Esophagus squamous epithelium (tissue), 5 donors: ENCODE data around the gene NF2. TPM values are rescaled to one million over a fixed set of nuclear protein-coding genes. Genes with fewer than 3 reads are reported as not detected.

Experiments
- DNase-seq: peaks from one replicate; lab custom pipeline; 2025; lab: John Stamatoyannopoulos, UW
- H3K27ac ChIP-seq, 4 donors: fragments of 200-600 bp; sonication (generic); one replicate each; pipeline ENCODE4 v1.5.1; 2016 to 2019; ENCODE audit warnings: mild to moderate bottlenecking in 1 of 4
- H3K27me3 ChIP-seq, 4 donors: fragments of 200-600 bp; sonication (generic); 1 replicate in 3 of 4; 2 replicates in 1 of 4; pipeline versions ENCODE4 v1.5.1 to v1.6.0; 2017 to 2021; ENCODE audit warnings: antibody characterized with exemption in 1 of 4
- H3K36me3 ChIP-seq, 3 donors: fragments of 200-600 bp; sonication (generic); one replicate each; pipeline ENCODE4 v1.5.1; 2016 to 2019
- H3K4me1 ChIP-seq, 3 donors: fragments of 200-600 bp; sonication (generic); one replicate each; pipeline ENCODE4 v1.5.1; 2017 to 2019
- H3K4me3 ChIP-seq, 4 donors: fragments of 200-600 bp; sonication (generic); 1 replicate in 3 of 4; 2 replicates in 1 of 4; pipeline ENCODE4 v1.5.1; 2016 to 2019; ENCODE audit warnings: mild to moderate bottlenecking in 2 of 4, moderate library complexity in 1 of 4
- H3K9me3 ChIP-seq, 3 donors: fragments of 200-600 bp; sonication (generic); one replicate each; pipeline ENCODE4 v1.5.1; 2016 to 2019
- CTCF ChIP-seq, 6 experiments: fragments of 450-650 bp in 4 of 6; fragments of 200-600 bp in 2 of 6; sonication (generic) in 2 of 6; IDR thresholded peaks; one replicate each; pipeline ENCODE4 v1.5.1; 2016 to 2019; ENCODE audit warnings: antibody characterized with exemption in 6 of 6, mild to moderate bottlenecking in 4 of 6, moderate library complexity in 4 of 6
- POLR2A ChIP-seq, 4 donors: fragments of 450-650 bp; IDR thresholded peaks; one replicate each; pipeline ENCODE4 v1.6.1; 2017; ENCODE audit warnings: antibody characterized with exemption in 4 of 4, mild to moderate bottlenecking in 4 of 4, moderate library complexity in 3 of 4
- WGBS, 2 donors: methylation state at CpG; one replicate each; pipeline ENCODE4 v1.1.5; 2018; 5-methylcytosine and 5-hydroxymethylcytosine counted together
- intact Hi-C: fragments of 100-400 bp; cut with DNase I; formaldehyde crosslinking; loops from one replicate; pipeline ENCODE4 v1.15.0; 2022
- total RNA-seq, 4 donors: library from RNA; depleted of rRNA; stranded (reverse); fragments of >200 nt; gene quantifications; one replicate each; pipeline ENCODE4 v1.1.0, GENCODE V29; 2016
- donor health status: DM: yes; HTN: yes; CAD: no.

Gene NF2
- total RNA-seq, 4 donors from 2014 or later: 25.8 to 45.3 (median 34.1) TPM

- Histone ChIP-seq H3K4me3 (no peak overlapping the region), H3K4me1 (peaks cover 0 to 36% (median 4%) of the 10 kb centered on the region in 3 donors), H3K9me3 (no peaks in the 10 kb centered on the region), H3K36me3 (no peaks in the 10 kb centered on the region), H3K27me3 (peaks cover 0 to 97% (median 2%) of the 10 kb centered on the region in 4 donors), H3K27ac (no peak overlapping the region)
- WGBS, 2 donors: 0 to 25% methylated on average over 1 to 8 of the region's 14 CpGs
- no peak for DNase-seq
- TF ChIP-seq CTCF (IDR thresholded peaks at IDR 0.05): no peak
- TF ChIP-seq POLR2A (IDR thresholded peaks at IDR 0.05): no peak
- intact Hi-C loops: no loop called here
Observed at GRCh38 chr22:29704528-29705285, 101.3 kb downstream of the NF2 start.

- WGBS, 2 donors: 80% methylated on average over 2 of the region's 7 CpGs; no CpG with 5 or more reads in 1 of the 2 donors
- no peak for TF ChIP-seq POLR2A (IDR thresholded peaks at IDR 0.05)
- TF ChIP-seq CTCF (IDR thresholded peaks at IDR 0.05): no peak
- intact Hi-C loops: no loop called here
Observed at GRCh38 chr22:29705651-29706050, 102.2 kb downstream of the NF2 start.

GRCh38 chr22:29706486-29706885, 103.1 kb downstream of the NF2 start:
- H3K9me3 ChIP-seq: no peaks in the 10 kb centered on the region
- peaks cover 0 to 24% (median 0%) of the 10 kb centered on the region in 3 donors for H3K4me1 ChIP-seq
- peaks cover 0 to 98% (median 2%) of the 10 kb centered on the region in 4 donors for H3K27me3 ChIP-seq
- H3K27ac ChIP-seq: no peak overlapping the region
- intact Hi-C loops: no loop called here
- no peak overlapping the region for H3K4me3 ChIP-seq
- TF ChIP-seq POLR2A (IDR thresholded peaks at IDR 0.05) (no peak), CTCF (IDR thresholded peaks at IDR 0.05) (no peak)
- WGBS, 2 donors: 19 to 60% methylated on average over 1 to 5 of the region's 9 CpGs
- no peak for DNase-seq
- no peaks in the 10 kb centered on the region for H3K36me3 ChIP-seq

More at GRCh38 chr22:29705651-29706050, 102.2 kb downstream of the NF2 start:
- no peak for DNase-seq
- no peak overlapping the region for H3K4me3 ChIP-seq
- no peaks in the 10 kb centered on the region for H3K9me3 ChIP-seq
- peaks cover 0 to 32% (median 3%) of the 10 kb centered on the region in 3 donors for H3K4me1 ChIP-seq
- no peaks in the 10 kb centered on the region for H3K36me3 ChIP-seq
- peaks cover 0 to 97% (median 2%) of the 10 kb centered on the region in 4 donors for H3K27me3 ChIP-seq
- H3K27ac ChIP-seq: no peak overlapping the region

GRCh38 chr22:29707010-29707409, 103.6 kb downstream of the NF2 start:
- Histone ChIP-seq H3K27me3 (peaks cover 0 to 96% (median 0%) of the 10 kb centered on the region in 4 donors), H3K36me3 (no peaks in the 10 kb centered on the region), H3K27ac (no peak overlapping the region), H3K4me1 (peaks cover 0 to 21% (median 0%) of the 10 kb centered on the region in 3 donors), H3K9me3 (no peaks in the 10 kb centered on the region), H3K4me3 (no peak overlapping the region)
- DNase-seq: no peak
- intact Hi-C loops: no loop called here
- 8 to 19% methylated on average over 2 to 9 of the region's 18 CpGs for WGBS, 2 donors
- TF ChIP-seq CTCF (IDR thresholded peaks at IDR 0.05): no peak
- no peak for TF ChIP-seq POLR2A (IDR thresholded peaks at IDR 0.05)

GRCh38 chr22:29707471-29707870, 104.0 kb downstream of the NF2 start:
- no peak overlapping the region for H3K4me3 ChIP-seq
- no peaks in the 10 kb centered on the region for H3K36me3 ChIP-seq
- intact Hi-C loops: no loop called here
- TF ChIP-seq POLR2A (IDR thresholded peaks at IDR 0.05): no peak
- TF ChIP-seq CTCF (IDR thresholded peaks at IDR 0.05): no peak
- H3K27me3 ChIP-seq: peaks cover 0 to 95% (median 0%) of the 10 kb centered on the region in 4 donors
- DNase-seq: no peak
- no peaks in the 10 kb centered on the region for H3K9me3 ChIP-seq
- 82 to 88% methylated on average over 3 to 5 of the region's 5 CpGs for WGBS, 2 donors
- H3K4me1 ChIP-seq: peaks cover 0 to 17% (median 0%) of the 10 kb centered on the region in 3 donors
- H3K27ac ChIP-seq: no peak overlapping the region
